Natural killer cell (primary cell): ENCODE results near the gene TSKU. TPM values are rescaled to one million over a fixed set of nuclear protein-coding genes. Genes with fewer than 3 reads are reported as not detected.

Experiments
- ATAC-seq, 3 donors: fragments of 150-1000 bp in 2 of 3; fragments of 200-7000 bp in 1 of 3; cut with Tn5 transposase; 1 replicate in 1 of 3; 2 replicates in 2 of 3; pipeline ENCODE4 v1.10.0; 2021; ENCODE audit warnings: mild to moderate bottlenecking in 2 of 3, moderate library complexity in 2 of 3
- DNase-seq, 2 donors: peaks; one replicate each; pipeline versions ENCODE4 v3.0.0 to v3.0.0-alpha.2; 2013 to 2021; ENCODE audit warnings: mixed read lengths in 1 of 2
- H3K27ac ChIP-seq: one replicate; pipeline ENCODE4 v1.5.1; 2013; ENCODE audit warnings: mild to moderate bottlenecking, low read length
- H3K27me3 ChIP-seq: one replicate; pipeline ENCODE4 v1.6.1; 2013; ENCODE audit warnings: low read length; ENCODE audit not compliant: control insufficient read depth, insufficient read depth
- H3K36me3 ChIP-seq: one replicate; pipeline ENCODE4 v1.6.1; 2013; ENCODE audit warnings: low read length; ENCODE audit not compliant: control insufficient read depth, insufficient read depth
- H3K4me1 ChIP-seq: one replicate; pipeline ENCODE4 v1.6.1; 2013; ENCODE audit warnings: low read length; ENCODE audit not compliant: control insufficient read depth, insufficient read depth
- H3K4me3 ChIP-seq: one replicate; pipeline ENCODE4 v1.5.1; 2013; ENCODE audit warnings: low read length
- H3K9me3 ChIP-seq: one replicate; pipeline ENCODE4 v1.6.1; 2013; ENCODE audit warnings: low read length; ENCODE audit not compliant: control insufficient read depth, insufficient read depth
- H3K27ac Mint-ChIP-seq, 2 donors: one replicate each; pipeline ENCODE4 v1.8.0; 2022; ENCODE audit warnings: mild to moderate bottlenecking in 2 of 2, mixed read lengths in 2 of 2, moderate library complexity in 1 of 2
- H3K27me3 Mint-ChIP-seq, 2 donors: one replicate each; pipeline ENCODE4 v1.8.0; 2022; ENCODE audit warnings: low read depth in 2 of 2, mixed read lengths in 2 of 2
- H3K36me3 Mint-ChIP-seq: one replicate; pipeline ENCODE4 v1.8.0; 2022; ENCODE audit warnings: mixed read lengths
- H3K4me1 Mint-ChIP-seq, 2 donors: one replicate each; pipeline ENCODE4 v1.8.0; 2022; ENCODE audit warnings: mixed read lengths in 2 of 2
- H3K4me3 Mint-ChIP-seq: one replicate; pipeline ENCODE4 v1.8.0; 2022; ENCODE audit warnings: mild to moderate bottlenecking, moderate library complexity, mixed read lengths
- H3K9me3 Mint-ChIP-seq, 2 donors: one replicate each; pipeline ENCODE4 v1.8.0; 2022; ENCODE audit warnings: mixed read lengths in 2 of 2
- CTCF ChIP-seq: fragments of 200-600 bp; IDR thresholded peaks from one replicate; pipeline ENCODE4 v1.8.0; 2022; ENCODE audit warnings: antibody characterized with exemption
- WGBS: methylation state at CpG from one replicate; pipeline ENCODE4 v1.1.7; 2013; ENCODE audit warnings: missing lambda C conversion rate; ENCODE audit not compliant: insufficient coverage; 5-methylcytosine and 5-hydroxymethylcytosine counted together
- intact Hi-C: fragments of 100-400 bp; cut with micrococcal nuclease; formaldehyde crosslinking; loops from one replicate; pipeline ENCODE4 v1.14.2; 2022
- total RNA-seq, 4 donors: library from RNA; stranded (reverse); fragments of 120-200 nt in 1 of 4; gene quantifications; one replicate each; pipeline versions ENCODE4 v1.2.3 to v1.2.4, GENCODE V29; 2013 to 2022

TSKU gene
- total RNA-seq, 3 donors from 2014 or later (not counting 1 experiment from before 2014, with no cell fraction given) = not detected

- DNase-seq (no peak), ATAC-seq (no peak)
- Mint-ChIP-seq H3K4me1 (no peaks in the 10 kb centered on the region), H3K27ac (no peak overlapping the region), H3K9me3 (no peaks in the 10 kb centered on the region), H3K27me3 (peaks cover 12 to 25% of the 10 kb centered on the region in 2 donors), H3K36me3 (no peaks in the 10 kb centered on the region), H3K4me3 (no peak overlapping the region)
- intact Hi-C loops = no loop called here
- WGBS = 94% methylated on average over 3 of the region's 3 CpGs
- Histone ChIP-seq H3K27ac (no peak overlapping the region), H3K9me3 (no peaks in the 10 kb centered on the region), H3K27me3 (no peaks in the 10 kb centered on the region), H3K4me3 (no peak overlapping the region), H3K36me3 (no peaks in the 10 kb centered on the region), H3K4me1 (no peaks in the 10 kb centered on the region)
- TF ChIP-seq CTCF = no peak
Measured at GRCh38 chr11:76834151-76834550, 51.0 kb downstream of the TSKU start.

- intact Hi-C loops = no loop called here
- Mint-ChIP-seq H3K4me3 (no peak overlapping the region), H3K27me3 (peaks cover 11 to 34% of the 10 kb centered on the region in 2 donors), H3K36me3 (no peaks in the 10 kb centered on the region), H3K27ac (no peak overlapping the region), H3K4me1 (no peaks in the 10 kb centered on the region), H3K9me3 (no peaks in the 10 kb centered on the region)
- H3K27me3 ChIP-seq = no peaks in the 10 kb centered on the region
- 91% methylated on average over 1 of the region's 2 CpGs for WGBS
- no peaks in the 10 kb centered on the region for H3K4me1 ChIP-seq
- no peaks in the 10 kb centered on the region for H3K9me3 ChIP-seq
- H3K27ac ChIP-seq = no peak overlapping the region
- DNase-seq = no peak
- no peak for TF ChIP-seq CTCF
- no peak for ATAC-seq
- no peaks in the 10 kb centered on the region for H3K36me3 ChIP-seq
- H3K4me3 ChIP-seq = no peak overlapping the region
Measured at GRCh38 chr11:76835036-76835435, 51.9 kb downstream of the TSKU start.

DNA sequence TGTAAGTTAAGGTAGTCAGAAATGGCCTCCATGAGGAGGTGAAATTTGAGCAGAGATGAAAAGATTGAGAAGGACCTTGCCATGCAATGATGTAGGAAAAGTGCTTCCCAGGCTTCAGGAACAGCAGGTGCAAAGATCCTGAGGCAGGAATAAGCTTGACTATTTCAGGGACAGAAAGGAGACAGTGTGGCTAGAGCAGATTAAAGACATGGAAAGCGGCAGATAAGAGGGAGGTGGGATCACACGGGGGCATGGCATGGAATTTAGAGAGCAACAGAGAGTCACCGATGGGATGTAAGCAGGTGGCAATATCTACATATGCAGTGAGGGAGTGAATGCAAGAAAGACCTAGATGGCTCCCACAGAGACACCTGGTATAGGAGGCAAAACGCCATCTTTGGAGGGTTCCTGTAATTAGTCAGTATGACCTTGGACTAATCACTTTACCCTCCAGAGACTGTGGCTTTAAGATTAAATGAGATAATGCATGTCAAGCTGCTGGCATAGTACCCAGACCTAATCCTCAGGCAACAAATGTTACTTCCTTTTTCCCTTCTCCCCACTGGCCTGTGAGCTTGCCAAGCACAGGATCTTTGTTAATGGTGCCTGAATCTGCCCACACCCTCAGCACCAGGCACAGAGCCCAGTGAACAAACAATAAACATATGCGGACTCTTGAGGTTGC lies 52.9 kb downstream of the TSKU start:
- WGBS = 67% methylated on average over 5 of the region's 5 CpGs
- no peak overlapping the region for H3K4me3 ChIP-seq
- H3K27ac ChIP-seq = no peak overlapping the region
- Mint-ChIP-seq H3K27me3 (peaks cover 14 to 38% of the 10 kb centered on the region in 2 donors), H3K4me1 (no peaks in the 10 kb centered on the region), H3K4me3 (no peak overlapping the region), H3K36me3 (no peaks in the 10 kb centered on the region), H3K27ac (no peak overlapping the region), H3K9me3 (no peaks in the 10 kb centered on the region)
- no peaks in the 10 kb centered on the region for H3K27me3 ChIP-seq
- no peak for TF ChIP-seq CTCF
- ATAC-seq (no peak), DNase-seq (no peak)
- H3K9me3 ChIP-seq = no peaks in the 10 kb centered on the region
- H3K36me3 ChIP-seq = no peaks in the 10 kb centered on the region
- no peaks in the 10 kb centered on the region for H3K4me1 ChIP-seq
- intact Hi-C loops = no loop called here
